DND-41 (cell line): ENCODE data around the gene LGALS7B.
"Not testable (repeated sequence)": the region's sequence is repeated elsewhere in the genome, so short reads cannot be mapped to it uniquely, and the experiment has no call there.

Experiments
- ATAC-seq: fragments of 200-7000 bp; cut with Tn5 transposase; 3 replicates; pipeline ENCODE4 v1.9.1; 2021; ENCODE audit warnings: low read depth; ENCODE audit not compliant: insufficient read depth
- DNase-seq: peaks from one replicate; pipeline ENCODE4 v3.0.0-alpha.2; 2020
- H2AFZ ChIP-seq: 2 replicates; pipeline ENCODE4 v1.6.0; 2012; ENCODE audit warnings: low read depth, low read length
- H3K27ac ChIP-seq: 2 replicates; pipeline ENCODE4 v1.5.1; 2012; ENCODE audit warnings: low read length, inconsistent platforms
- H3K27me3 ChIP-seq: fragments of 200-600 bp; sonication (generic); 2 replicates; pipeline ENCODE4 v1.6.0; 2012; ENCODE audit warnings: low read length, mild to moderate bottlenecking, inconsistent platforms; ENCODE audit not compliant: insufficient read depth, poor library complexity
- H3K36me3 ChIP-seq: 2 replicates; pipeline ENCODE4 v1.5.1; 2012; ENCODE audit warnings: low read length, inconsistent platforms; ENCODE audit not compliant: insufficient read depth
- H3K4me1 ChIP-seq: 2 replicates; pipeline ENCODE4 v1.5.1; 2012; ENCODE audit warnings: mild to moderate bottlenecking, low read length; ENCODE audit not compliant: insufficient read depth
- H3K4me2 ChIP-seq: 2 replicates; pipeline ENCODE4 v1.6.0; 2012; ENCODE audit warnings: mild to moderate bottlenecking, moderate library complexity, low read length, inconsistent platforms; ENCODE audit not compliant: insufficient read depth
- H3K4me3 ChIP-seq, 2 experiments: fragments of 200-600 bp in 1 of 2; shearing (Covaris generic) in 1 of 2; 2 replicates each; pipeline ENCODE4 v1.5.1; 2012 to 2016; ENCODE audit warnings: inconsistent platforms in 2 of 2, low read length in 2 of 2, mild to moderate bottlenecking in 2 of 2, low read depth in 1 of 2, moderate library complexity in 1 of 2
- H3K79me2 ChIP-seq: 2 replicates; pipeline ENCODE4 v1.6.0; 2012; ENCODE audit warnings: low read length, inconsistent platforms; ENCODE audit not compliant: insufficient read depth
- H3K9ac ChIP-seq: 2 replicates; pipeline ENCODE4 v1.6.0; 2012; ENCODE audit warnings: low read depth, mild to moderate bottlenecking, inconsistent platforms, low read length, moderate library complexity
- H3K9me3 ChIP-seq: 2 replicates; pipeline ENCODE4 v1.5.1; 2012; ENCODE audit warnings: low read length, moderate library complexity, mild to moderate bottlenecking, inconsistent platforms; ENCODE audit not compliant: insufficient read depth, severe bottlenecking
- H4K20me1 ChIP-seq: 2 replicates; pipeline ENCODE4 v1.6.0; 2012; ENCODE audit warnings: low read length; ENCODE audit not compliant: insufficient read depth
- EZH2 ChIP-seq: IDR thresholded peaks from 3 replicates; pipeline ENCODE4 v1.6.1; 2012; ENCODE audit warnings: borderline replicate concordance, low read depth, mild to moderate bottlenecking, moderate library complexity, low read length, inconsistent platforms; ENCODE audit not compliant: severe bottlenecking
- TF ChIP-seq, protein P1 (sequence below): IDR thresholded peaks from 2 replicates; pipeline ENCODE4 v1.5.1; 2012; ENCODE audit warnings: borderline replicate concordance, low read length, moderate library complexity, mild to moderate bottlenecking; ENCODE audit not compliant: poor library complexity, severe bottlenecking; ENCODE audit errors: extremely low read depth

LGALS7B gene

DNA sequence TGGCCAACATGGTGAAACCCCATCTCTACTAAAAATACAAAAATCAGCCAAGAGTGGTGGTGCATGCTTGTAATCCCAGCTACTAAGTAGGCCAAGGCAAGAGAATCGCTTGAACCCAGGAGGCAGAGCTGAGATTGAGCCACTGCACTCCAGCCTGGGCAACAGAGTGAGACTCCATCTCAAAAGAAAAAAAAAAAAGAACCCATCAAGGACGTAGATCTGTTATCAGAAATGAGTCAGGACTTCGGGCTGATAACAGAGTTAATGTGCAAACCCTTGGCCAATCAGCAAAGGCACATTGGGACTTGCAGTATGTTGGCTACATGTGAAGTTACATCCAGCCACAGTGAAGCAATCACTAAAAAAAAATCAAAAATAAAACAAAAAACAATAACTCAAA is 4.8 kb upstream of the LGALS7B start:
- H3K9me3 ChIP-seq = no peaks in the 10 kb centered on the region
- no peak overlapping the region for H3K4me2 ChIP-seq
- H3K36me3 ChIP-seq = no peaks in the 10 kb centered on the region
- no peak for DNase-seq
- no peaks in the 10 kb centered on the region for H3K79me2 ChIP-seq
- H3K27me3 ChIP-seq = peaks cover 3% of the 10 kb centered on the region
- no peaks in the 10 kb centered on the region for H4K20me1 ChIP-seq
- TF ChIP-seq EZH2 = no peak
- TF ChIP-seq, protein P1, sequence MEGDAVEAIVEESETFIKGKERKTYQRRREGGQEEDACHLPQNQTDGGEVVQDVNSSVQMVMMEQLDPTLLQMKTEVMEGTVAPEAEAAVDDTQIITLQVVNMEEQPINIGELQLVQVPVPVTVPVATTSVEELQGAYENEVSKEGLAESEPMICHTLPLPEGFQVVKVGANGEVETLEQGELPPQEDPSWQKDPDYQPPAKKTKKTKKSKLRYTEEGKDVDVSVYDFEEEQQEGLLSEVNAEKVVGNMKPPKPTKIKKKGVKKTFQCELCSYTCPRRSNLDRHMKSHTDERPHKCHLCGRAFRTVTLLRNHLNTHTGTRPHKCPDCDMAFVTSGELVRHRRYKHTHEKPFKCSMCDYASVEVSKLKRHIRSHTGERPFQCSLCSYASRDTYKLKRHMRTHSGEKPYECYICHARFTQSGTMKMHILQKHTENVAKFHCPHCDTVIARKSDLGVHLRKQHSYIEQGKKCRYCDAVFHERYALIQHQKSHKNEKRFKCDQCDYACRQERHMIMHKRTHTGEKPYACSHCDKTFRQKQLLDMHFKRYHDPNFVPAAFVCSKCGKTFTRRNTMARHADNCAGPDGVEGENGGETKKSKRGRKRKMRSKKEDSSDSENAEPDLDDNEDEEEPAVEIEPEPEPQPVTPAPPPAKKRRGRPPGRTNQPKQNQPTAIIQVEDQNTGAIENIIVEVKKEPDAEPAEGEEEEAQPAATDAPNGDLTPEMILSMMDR = no peak
- no peak overlapping the region for H3K27ac ChIP-seq
- no peaks in the 10 kb centered on the region for H3K4me1 ChIP-seq
- H3K9ac ChIP-seq = no peak overlapping the region
- H2AFZ ChIP-seq = no peak overlapping the region
- H3K4me3 ChIP-seq = no peak overlapping the region
- ATAC-seq = no peak

DNA sequence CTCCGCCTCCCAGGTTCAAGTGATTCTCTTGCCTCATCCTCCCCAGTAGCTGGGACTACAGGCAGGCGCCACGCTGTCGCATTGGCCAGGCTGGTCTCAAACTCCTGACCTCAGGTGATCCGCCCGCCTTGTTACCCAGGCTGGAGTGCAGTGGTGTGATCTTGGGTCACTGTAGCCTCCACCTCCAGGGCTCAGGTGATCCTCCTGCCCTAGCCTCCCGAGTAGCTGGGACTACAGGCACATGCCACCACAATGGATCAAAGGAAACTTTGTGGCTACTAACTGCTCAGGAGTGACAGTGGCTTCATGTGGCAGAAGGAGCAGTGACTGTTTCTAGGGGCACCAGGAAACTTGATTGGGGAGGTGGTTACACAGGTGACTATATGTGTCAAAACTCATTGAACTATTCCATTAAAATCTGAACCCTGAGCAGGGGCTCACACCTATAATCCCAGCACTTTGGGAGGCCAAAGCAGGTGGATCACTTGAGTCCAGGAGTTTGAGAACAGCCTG is 3.8 kb upstream of the LGALS7B start:
- Histone ChIP-seq H4K20me1 (no peaks in the 10 kb centered on the region), H3K4me3 (no peak overlapping the region), H3K4me2 (no peak overlapping the region), H3K27me3 (peaks cover 3% of the 10 kb centered on the region), H2AFZ (no peak overlapping the region), H3K27ac (no peak overlapping the region), H3K9me3 (no peaks in the 10 kb centered on the region), H3K9ac (no peak overlapping the region), H3K4me1 (no peaks in the 10 kb centered on the region), H3K36me3 (no peaks in the 10 kb centered on the region), H3K79me2 (no peaks in the 10 kb centered on the region)
- ATAC-seq (no peak), DNase-seq (no peak)
- TF ChIP-seq EZH2 = no peak
- TF ChIP-seq, protein P1 = no peak

DNA sequence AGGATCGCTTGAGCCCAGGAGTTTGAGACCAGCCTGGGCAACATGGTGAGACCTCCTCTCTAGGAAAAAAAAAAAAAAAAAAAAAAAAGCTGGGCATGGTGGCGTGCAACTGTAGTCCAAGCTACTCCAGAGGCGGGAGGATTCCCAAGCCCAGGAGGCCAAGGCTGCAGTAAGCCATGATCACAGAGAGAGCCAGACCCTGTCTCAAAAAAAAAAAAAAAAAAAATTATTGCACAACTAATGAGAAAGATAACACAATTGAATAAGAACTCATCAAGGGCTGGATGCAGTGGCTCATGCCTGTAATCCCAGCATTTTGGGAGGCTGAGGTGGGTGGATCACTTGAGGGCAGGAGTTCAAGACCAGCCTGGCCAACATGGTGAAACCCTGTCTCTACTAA is 2.9 kb upstream of the LGALS7B start:
- not testable (repeated sequence) for H3K79me2 ChIP-seq, H3K9me3 ChIP-seq, DNase-seq, H3K4me2 ChIP-seq, H4K20me1 ChIP-seq, H3K4me1 ChIP-seq, H3K27ac ChIP-seq, H3K4me3 ChIP-seq, ATAC-seq, H3K36me3 ChIP-seq, H3K9ac ChIP-seq, H3K27me3 ChIP-seq, H2AFZ ChIP-seq

DNA sequence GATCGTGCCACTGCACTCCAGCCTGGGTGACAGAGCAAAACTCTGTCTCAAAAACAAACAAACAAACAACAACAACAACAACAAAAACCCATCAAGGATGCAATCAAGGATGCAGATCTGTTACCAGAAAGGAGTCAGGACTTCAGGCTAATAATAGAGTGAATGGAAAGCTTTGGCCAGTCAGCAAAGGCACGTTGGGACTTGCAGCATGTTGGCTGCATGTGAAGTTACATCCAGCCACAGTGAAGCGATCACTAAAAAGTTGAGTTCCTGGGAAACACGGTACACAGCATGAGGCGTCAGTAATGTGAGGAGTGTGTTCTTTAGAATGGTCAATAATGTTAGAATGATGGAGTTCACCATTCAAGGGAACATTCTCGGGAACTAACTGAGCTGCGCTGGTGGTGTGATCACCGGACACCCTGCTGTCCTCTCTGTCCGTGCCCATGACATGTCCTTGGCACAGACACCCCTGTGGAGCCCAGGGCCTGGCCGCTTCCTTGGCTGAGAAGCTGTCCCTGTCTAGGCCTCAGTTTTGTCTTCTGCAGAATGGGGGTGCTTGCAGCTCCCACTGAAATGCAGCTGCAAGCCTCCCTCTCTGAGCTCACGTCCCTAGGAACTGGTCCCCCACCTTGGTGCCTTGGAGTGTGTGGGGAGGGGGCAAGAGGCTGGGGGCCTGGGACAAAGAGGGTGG is 2.3 kb upstream of the LGALS7B start:
- H2AFZ ChIP-seq = no peak overlapping the region

DNA sequence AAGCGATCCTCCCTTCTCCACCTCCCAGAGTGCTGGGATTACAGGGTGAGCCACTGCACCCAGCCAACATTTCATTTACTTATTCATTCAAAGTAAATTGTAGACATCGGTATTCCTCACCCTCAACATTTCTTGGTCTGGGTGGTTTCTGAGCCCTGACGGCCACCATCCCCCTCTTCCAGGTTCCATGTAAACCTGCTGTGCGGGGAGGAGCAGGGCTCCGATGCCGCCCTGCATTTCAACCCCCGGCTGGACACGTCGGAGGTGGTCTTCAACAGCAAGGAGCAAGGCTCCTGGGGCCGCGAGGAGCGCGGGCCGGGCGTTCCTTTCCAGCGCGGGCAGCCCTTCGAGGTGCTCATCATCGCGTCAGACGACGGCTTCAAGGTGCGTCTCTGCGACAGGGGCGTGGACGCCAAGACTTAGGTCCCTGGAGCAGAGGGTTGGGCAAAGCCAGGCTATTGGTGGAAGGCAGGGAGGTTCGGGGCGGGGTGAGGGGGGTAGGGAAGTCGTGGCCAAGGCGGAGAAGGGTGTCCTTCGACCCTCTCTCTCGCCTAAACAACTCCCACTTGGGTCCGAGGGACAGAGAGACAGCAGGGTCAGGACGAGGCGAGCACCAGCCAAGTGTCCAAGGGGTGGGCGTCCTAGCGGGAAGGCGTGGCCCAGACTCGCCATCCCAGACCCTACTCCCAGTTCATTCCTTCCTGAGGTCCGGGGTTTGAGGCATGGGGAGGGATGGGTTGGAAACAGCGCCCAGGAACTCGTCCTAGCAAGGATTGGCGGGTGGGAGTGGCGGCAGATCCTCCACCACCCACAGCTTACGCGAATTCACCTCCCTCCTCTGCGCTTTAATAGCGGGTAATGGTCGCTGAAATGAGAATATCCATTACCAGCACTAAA is 1.8 kb downstream of the LGALS7B start:
- H3K4me2 ChIP-seq, H3K9me3 ChIP-seq, H3K4me3 ChIP-seq, H2AFZ ChIP-seq, H3K36me3 ChIP-seq, H3K27me3 ChIP-seq, DNase-seq, H3K4me1 ChIP-seq, H3K79me2 ChIP-seq, ATAC-seq, H3K27ac ChIP-seq, H3K9ac ChIP-seq, H4K20me1 ChIP-seq: not testable (repeated sequence)

More for the DNA sequence above, 2.3 kb upstream of the LGALS7B start:
- DNase-seq = no peak
- Histone ChIP-seq H3K27ac (no peak overlapping the region), H3K4me1 (no peaks in the 10 kb centered on the region), H3K27me3 (no peaks in the 10 kb centered on the region), H3K4me3 (no peak overlapping the region), H3K9me3 (no peaks in the 10 kb centered on the region), H3K79me2 (no peaks in the 10 kb centered on the region), H4K20me1 (no peaks in the 10 kb centered on the region), H3K9ac (no peak overlapping the region), H3K36me3 (no peaks in the 10 kb centered on the region), H3K4me2 (no peak overlapping the region)
- ATAC-seq = no peak
- TF ChIP-seq EZH2 = no peak
- TF ChIP-seq, protein P1 = no peak
